H1 (cell line): ENCODE data around the gene PPP1CC. TPM values are rescaled to one million over a fixed set of nuclear protein-coding genes. Genes with fewer than 3 reads are reported as not detected.

Source experiments
- ASH2L ChIP-seq: fragments of 200-600, 300-600 bp; sonication (generic); IDR thresholded peaks from one replicate; pipeline ENCODE4 v1.7.1; 2017; ENCODE audit warnings: low read length
- CHD2 ChIP-seq: IDR thresholded peaks from 2 replicates; pipeline ENCODE4 v1.6.1; 2012; ENCODE audit warnings: low read length, improper control_type of control experiment
- CTBP2 ChIP-seq: IDR thresholded peaks from 2 replicates; pipeline ENCODE4 v1.7.0; 2011; ENCODE audit warnings: borderline replicate concordance, mild to moderate bottlenecking, moderate library complexity, mixed read lengths, low read length; ENCODE audit not compliant: insufficient read depth, insufficient read length
- HDAC6 ChIP-seq: IDR thresholded peaks from one replicate; pipeline ENCODE4 v1.7.1; 2012; ENCODE audit warnings: low read depth, mild to moderate bottlenecking, inconsistent platforms, low read length, moderate library complexity
- USF2 ChIP-seq: IDR thresholded peaks from 2 replicates; pipeline ENCODE4 v1.6.1; 2011; ENCODE audit warnings: low read length, improper control_type of control experiment
- polyA plus RNA-seq, 7 experiments: library from polyadenylated mRNA; depleted of rRNA in 3 of 7; stranded (reverse) in 5 of 7; unstranded in 2 of 7; fragments of >200 nt in 5 of 7; fragments of 200-250 nt in 2 of 7; gene quantifications; 1 replicate in 5 of 7; 2 replicates in 1 of 7; 4 replicates in 1 of 7; pipeline versions ENCODE4 v1.2.1 to v1.2.3, GENCODE V29; 2011 to 2013; ENCODE audit warnings: missing spikeins in 2 of 7, mixed read lengths in 2 of 7
- total RNA-seq: library from RNA; stranded (reverse); fragmentation: NEBNext Ultra II Directional; extraction: Animal tissue kit (Norgen Biotek cat#: 25700); gene quantifications from 2 replicates; pipeline ENCODE4 v1.2.1, GENCODE V29; 2021

PPP1CC gene
- total and polyA plus RNA-seq, 2 of the 8 experiments (the other 6 are each of a cell fraction or from before 2014, with no cell fraction given): 193 to 350 TPM

- no peak for TF ChIP-seq CHD2
- no peak for TF ChIP-seq ASH2L
- TF ChIP-seq CTBP2: no peak
- TF ChIP-seq USF2: no peak
- TF ChIP-seq HDAC6: no peak
- TF ChIP-seq, all 59 proteins: peak for 0
These were observed 66.5 kb downstream of the PPP1CC start (continued) for GRCh38 chr12:110676171-110676570.
